ENCODE data around the gene PXN.

PXN gene

DNA sequence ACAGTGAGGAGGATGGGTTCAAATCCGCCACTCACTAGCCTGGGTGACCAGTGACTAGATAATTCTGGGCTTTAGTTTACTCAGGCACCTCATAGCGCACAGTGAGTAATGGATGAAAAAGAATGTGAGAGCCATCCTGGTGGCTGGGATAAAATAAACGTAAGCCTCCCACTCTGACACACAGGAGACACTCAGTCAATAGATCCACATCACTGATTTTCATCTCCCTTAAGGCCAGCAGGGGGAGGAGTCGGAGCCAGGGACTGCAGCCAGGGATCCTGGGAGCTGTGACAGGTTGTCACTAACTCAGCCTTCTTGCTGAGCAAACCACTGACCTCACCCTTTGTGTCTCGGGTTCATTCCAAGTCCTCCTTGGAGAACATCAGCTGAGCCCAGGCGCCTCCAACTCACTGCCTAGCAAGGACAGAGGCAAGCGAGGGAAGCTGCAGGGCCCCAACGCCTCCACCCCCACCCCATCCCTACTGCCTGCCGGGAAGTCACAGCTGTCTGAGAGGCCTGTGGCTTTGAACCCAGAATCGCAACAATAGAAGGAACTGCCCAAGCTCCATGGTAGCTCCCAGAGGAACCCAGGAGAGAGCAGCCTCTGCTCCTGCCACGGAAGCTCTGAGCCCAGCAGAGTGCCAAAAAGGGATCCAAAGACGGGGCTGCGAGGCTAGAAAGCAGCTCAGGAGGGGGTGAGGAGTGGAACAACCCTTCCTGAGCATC lies 30.7 kb downstream of the PXN start:
- Histone ChIP-seq H4K91ac (ENCODE audit: low read length) (peak overlapping the region; percentile 98), H3K23ac (ENCODE audit: low read length in 2 of 2) (peak overlapping the region in 1 of 2 experiments; percentile 2), H3K9me3 (ENCODE audit: control insufficient read depth, low read length) (no peaks in the 10 kb centered on the region), H2AFZ (ENCODE audit: low read depth, low read length) (no peak overlapping the region), H3K9ac (ENCODE audit: low read length) (peak overlapping the region; percentile 88), H3K4ac (ENCODE audit: low read depth in 1 of 2, low read length in 2 of 2) (peak overlapping the region; percentile 94 to 97), H2BK5ac (ENCODE audit: low read depth, low read length, poor library complexity, severe bottlenecking) (no peak overlapping the region), H2AK5ac (ENCODE audit: low read length, severe bottlenecking) (peak overlapping the region; percentile 62), H2BK12ac (ENCODE audit: low read length in 2 of 2) (peak overlapping the region; percentile 95 to 100), H2BK15ac (ENCODE audit: low read depth, poor library complexity, severe bottlenecking) (peak overlapping the region; percentile 77), H3K18ac (ENCODE audit: low read depth in 1 of 2, low read length in 2 of 2) (peak overlapping the region; percentile 95 to 96), H3K79me1 (replicated peaks; ENCODE audit: low read length, poor library complexity, severe bottlenecking) (no peaks in the 10 kb centered on the region), H4K8ac (ENCODE audit: low read length) (peak overlapping the region; percentile 99), H3K27me3 (ENCODE audit: control insufficient read depth in 1 of 2, insufficient read depth in 1 of 2, low read length in 2 of 2) (no peaks in the 10 kb centered on the region), H3K27ac (ENCODE audit: low read length, poor library complexity, severe bottlenecking) (peak overlapping the region; percentile 99), H3K4me3 (ENCODE audit: insufficient read depth in 1 of 2, low read depth in 1 of 2, low read length in 2 of 2) (peak overlapping the region in 1 of 2 experiments; percentile 48), H3K36me3 (ENCODE audit: control insufficient read depth in 1 of 2, insufficient read depth in 2 of 2, low read depth in 1 of 2, low read length in 2 of 2) (peaks cover 5% of the 10 kb centered on the region in 2 experiments), H2BK120ac (ENCODE audit: low read depth, low read length) (peak overlapping the region; percentile 91), H3K4me1 (ENCODE audit: control insufficient read depth, insufficient read depth, low read depth, low read length) (peaks cover 75% of the 10 kb centered on the region), H3K4me2 (ENCODE audit: low read length, poor library complexity, severe bottlenecking) (peak overlapping the region; percentile 3), H3K14ac (ENCODE audit: low read length in 2 of 2) (peak overlapping the region in 1 of 2 experiments; percentile 79)
- peak; percentile 99 for DNase-seq
- WGBS = 14% methylated on average over 12 of the region's 13 CpGs

DNA sequence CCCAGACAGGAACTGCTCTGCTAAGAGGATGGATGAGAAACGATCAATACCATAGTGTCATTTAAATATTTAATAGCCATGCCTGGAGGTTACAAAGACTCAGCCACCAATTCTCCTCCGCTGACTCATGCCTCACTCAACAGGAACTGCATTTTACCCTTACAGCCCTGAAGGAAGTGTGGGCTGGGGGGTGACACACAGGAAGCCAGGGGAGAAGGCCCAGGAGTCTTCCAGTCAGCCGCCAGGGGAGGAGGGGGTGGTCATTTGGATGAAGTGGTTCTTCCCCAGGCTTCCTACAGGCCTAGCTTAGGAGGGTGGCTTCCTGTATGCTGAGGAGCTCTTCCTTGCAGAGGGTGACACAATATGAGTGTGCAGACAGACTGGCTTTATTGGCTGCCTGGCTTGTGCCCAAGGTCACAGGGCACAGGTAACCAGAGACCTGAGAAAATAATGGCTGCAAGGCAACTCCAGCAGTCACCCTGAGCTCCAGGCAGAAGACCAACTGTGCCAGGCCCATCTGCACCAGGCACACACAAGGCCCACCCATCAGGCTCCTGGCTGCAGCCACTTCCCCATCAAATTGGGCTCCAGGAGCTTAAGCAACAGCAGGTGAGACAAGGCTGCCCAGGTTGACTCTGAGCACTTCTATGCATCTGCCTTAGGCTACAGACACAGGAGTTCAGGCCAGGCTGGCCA lies 34.1 kb downstream of the PXN start:
- peak overlapping the region; percentile 88 for H3K9ac ChIP-seq (ENCODE audit: low read length)
- peak overlapping the region; percentile 96 to 100 for H3K18ac ChIP-seq (ENCODE audit: low read depth in 1 of 2, low read length in 2 of 2)
- peak overlapping the region; percentile 31 to 97 for H2BK12ac ChIP-seq (ENCODE audit: low read length in 2 of 2)
- H2AFZ ChIP-seq (ENCODE audit: low read depth, low read length) = no peak overlapping the region
- 0% methylated on average over 2 of the region's 3 CpGs for WGBS
- no peaks in the 10 kb centered on the region for H3K27me3 ChIP-seq (ENCODE audit: control insufficient read depth in 1 of 2, insufficient read depth in 1 of 2, low read length in 2 of 2)
- peak overlapping the region; percentile 98 for H4K91ac ChIP-seq (ENCODE audit: low read length)
- H2BK5ac ChIP-seq (ENCODE audit: low read depth, low read length, poor library complexity, severe bottlenecking) = peak overlapping the region; percentile 69
- no peak overlapping the region for H3K4me2 ChIP-seq (ENCODE audit: low read length, poor library complexity, severe bottlenecking)
- peak overlapping the region; percentile 30 for H2BK15ac ChIP-seq (ENCODE audit: low read depth, poor library complexity, severe bottlenecking)
- DNase-seq = peak; percentile 97
- no peak overlapping the region for H3K23ac ChIP-seq (ENCODE audit: low read length in 2 of 2)
- peak overlapping the region in 1 of 2 experiments; percentile 86 for H3K14ac ChIP-seq (ENCODE audit: low read length in 2 of 2)
- H3K36me3 ChIP-seq (ENCODE audit: control insufficient read depth in 1 of 2, insufficient read depth in 2 of 2, low read depth in 1 of 2, low read length in 2 of 2) = peaks cover 2 to 10% of the 10 kb centered on the region in 2 experiments
- peak overlapping the region; percentile 99 for H2BK120ac ChIP-seq (ENCODE audit: low read depth, low read length)
- peak overlapping the region; percentile 79 to 97 for H3K4ac ChIP-seq (ENCODE audit: low read depth in 1 of 2, low read length in 2 of 2)
- H2AK5ac ChIP-seq (ENCODE audit: low read length, severe bottlenecking) = peak overlapping the region; percentile 100
- H3K27ac ChIP-seq (ENCODE audit: low read length, poor library complexity, severe bottlenecking) = peak overlapping the region; percentile 99
- H3K4me1 ChIP-seq (ENCODE audit: control insufficient read depth, insufficient read depth, low read depth, low read length) = peaks cover 78% of the 10 kb centered on the region
- H3K79me1 ChIP-seq (replicated peaks; ENCODE audit: low read length, poor library complexity, severe bottlenecking) = no peaks in the 10 kb centered on the region
- no peaks in the 10 kb centered on the region for H3K9me3 ChIP-seq (ENCODE audit: control insufficient read depth, low read length)
- H3K4me3 ChIP-seq (ENCODE audit: insufficient read depth in 1 of 2, low read depth in 1 of 2, low read length in 2 of 2) = peak overlapping the region in 1 of 2 experiments; percentile 59
- H4K8ac ChIP-seq (ENCODE audit: low read length) = peak overlapping the region; percentile 90

DNA sequence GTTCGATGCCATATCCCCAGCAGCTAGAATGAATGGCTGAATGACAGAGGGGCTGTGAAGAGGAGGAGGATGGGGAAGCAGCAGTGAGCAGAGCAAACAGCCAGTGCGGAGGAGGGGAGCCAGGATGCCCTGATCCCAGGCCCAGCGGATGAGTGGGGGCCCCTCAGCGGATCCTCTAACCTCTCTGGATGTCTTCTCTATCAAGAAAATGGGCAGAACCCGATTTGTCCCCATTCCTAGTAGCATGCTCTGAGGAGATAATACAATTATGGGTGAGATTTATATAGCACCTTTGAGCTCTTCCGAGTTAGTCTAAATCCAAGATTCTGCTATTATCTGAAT lies 34.6 kb downstream of the PXN start:
- Histone ChIP-seq H3K4ac (ENCODE audit: low read depth in 1 of 2, low read length in 2 of 2) (peak overlapping the region; percentile 99), H2BK15ac (ENCODE audit: low read depth, poor library complexity, severe bottlenecking) (peak overlapping the region; percentile 85), H3K9ac (ENCODE audit: low read length) (peak overlapping the region; percentile 88), H3K4me1 (ENCODE audit: control insufficient read depth, insufficient read depth, low read depth, low read length) (peaks cover 77% of the 10 kb centered on the region), H4K91ac (ENCODE audit: low read length) (peak overlapping the region; percentile 100), H2BK120ac (ENCODE audit: low read depth, low read length) (peak overlapping the region; percentile 99), H3K23ac (ENCODE audit: low read length in 2 of 2) (peak overlapping the region in 1 of 2 experiments; percentile 29), H3K14ac (ENCODE audit: low read length in 2 of 2) (peak overlapping the region in 1 of 2 experiments; percentile 86), H3K27ac (ENCODE audit: low read length, poor library complexity, severe bottlenecking) (peak overlapping the region; percentile 99), H3K4me3 (ENCODE audit: insufficient read depth in 1 of 2, low read depth in 1 of 2, low read length in 2 of 2) (peak overlapping the region in 1 of 2 experiments; percentile 59), H3K4me2 (ENCODE audit: low read length, poor library complexity, severe bottlenecking) (peak overlapping the region; percentile 36), H3K79me1 (replicated peaks; ENCODE audit: low read length, poor library complexity, severe bottlenecking) (peaks cover 2% of the 10 kb centered on the region), H2BK5ac (ENCODE audit: low read depth, low read length, poor library complexity, severe bottlenecking) (peak overlapping the region; percentile 98), H2AFZ (ENCODE audit: low read depth, low read length) (no peak overlapping the region), H3K36me3 (ENCODE audit: control insufficient read depth in 1 of 2, insufficient read depth in 2 of 2, low read depth in 1 of 2, low read length in 2 of 2) (peaks cover 8 to 13% of the 10 kb centered on the region in 2 experiments), H4K8ac (ENCODE audit: low read length) (peak overlapping the region; percentile 98), H2AK5ac (ENCODE audit: low read length, severe bottlenecking) (peak overlapping the region; percentile 100), H3K18ac (ENCODE audit: low read depth in 1 of 2, low read length in 2 of 2) (peak overlapping the region; percentile 97 to 100), H3K27me3 (ENCODE audit: control insufficient read depth in 1 of 2, insufficient read depth in 1 of 2, low read length in 2 of 2) (no peaks in the 10 kb centered on the region), H3K9me3 (ENCODE audit: control insufficient read depth, low read length) (no peaks in the 10 kb centered on the region), H2BK12ac (ENCODE audit: low read length in 2 of 2) (peak overlapping the region; percentile 95 to 100)
- no peak for DNase-seq
- 0% methylated on average over 3 of the region's 6 CpGs for WGBS

All from mesenchymal stem cell (in vitro differentiated cells and primary cell).